ENCODE results near the gene MRPS33. TPM values are rescaled to one million over a fixed set of nuclear protein-coding genes. Genes with fewer than 3 reads are reported as not detected.
"Not testable (repeated sequence)": the region's sequence is repeated elsewhere in the genome, so short reads cannot be mapped to it uniquely, and the experiment has no call there.

Gene MRPS33
- total RNA-seq, 4 donors from 2014 or later, result 23.4 to 60.1 (median 40.8) TPM

DNA sequence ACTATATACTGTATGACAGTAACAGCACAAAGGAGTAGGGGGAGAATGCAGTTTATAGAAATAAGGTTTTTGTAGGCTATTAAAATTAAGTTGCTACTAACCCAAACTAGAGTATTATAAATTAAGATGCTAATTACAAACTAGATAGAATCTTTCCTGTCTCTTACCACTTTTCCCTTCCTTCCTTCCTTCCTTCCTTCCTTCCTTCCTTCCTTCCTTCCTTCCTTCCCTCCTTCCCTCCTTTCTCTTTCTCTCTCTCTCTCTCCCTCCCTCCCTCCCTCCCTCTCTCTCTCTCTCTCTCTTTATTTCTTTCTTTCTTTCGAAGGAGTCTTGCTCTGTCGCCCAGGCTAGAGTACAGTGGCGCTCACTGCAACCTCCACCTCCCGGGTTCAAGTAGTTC lies 53.6 kb downstream of the MRPS33 start:
- no peak overlapping the region for H3K27ac ChIP-seq
- in situ Hi-C loops (cut with MboI; ENCODE audit: low sequenced_read_pairs in 4 of 4), result no loop called here
- DNase-seq (no peak), ATAC-seq (no peak)
- peaks cover 0 to 4% (median 0%) of the 10 kb centered on the region in 3 donors for H3K9me3 ChIP-seq
- TF ChIP-seq, protein P1, sequence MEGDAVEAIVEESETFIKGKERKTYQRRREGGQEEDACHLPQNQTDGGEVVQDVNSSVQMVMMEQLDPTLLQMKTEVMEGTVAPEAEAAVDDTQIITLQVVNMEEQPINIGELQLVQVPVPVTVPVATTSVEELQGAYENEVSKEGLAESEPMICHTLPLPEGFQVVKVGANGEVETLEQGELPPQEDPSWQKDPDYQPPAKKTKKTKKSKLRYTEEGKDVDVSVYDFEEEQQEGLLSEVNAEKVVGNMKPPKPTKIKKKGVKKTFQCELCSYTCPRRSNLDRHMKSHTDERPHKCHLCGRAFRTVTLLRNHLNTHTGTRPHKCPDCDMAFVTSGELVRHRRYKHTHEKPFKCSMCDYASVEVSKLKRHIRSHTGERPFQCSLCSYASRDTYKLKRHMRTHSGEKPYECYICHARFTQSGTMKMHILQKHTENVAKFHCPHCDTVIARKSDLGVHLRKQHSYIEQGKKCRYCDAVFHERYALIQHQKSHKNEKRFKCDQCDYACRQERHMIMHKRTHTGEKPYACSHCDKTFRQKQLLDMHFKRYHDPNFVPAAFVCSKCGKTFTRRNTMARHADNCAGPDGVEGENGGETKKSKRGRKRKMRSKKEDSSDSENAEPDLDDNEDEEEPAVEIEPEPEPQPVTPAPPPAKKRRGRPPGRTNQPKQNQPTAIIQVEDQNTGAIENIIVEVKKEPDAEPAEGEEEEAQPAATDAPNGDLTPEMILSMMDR (IDR thresholded peaks at IDR 0.05 in 4 of 5, conservative IDR thresholded peaks at IDR 0.05 in 1 of 5), result no peak
- no peak for TF ChIP-seq POLR2A (IDR thresholded peaks at IDR 0.05)
- H3K4me1 ChIP-seq, result no peaks in the 10 kb centered on the region
- no peaks in the 10 kb centered on the region for H3K27me3 ChIP-seq
- intact Hi-C loops (cut with DNase I; ENCODE audit: low total_unique reads), result no loop called here
- no peak overlapping the region for H3K4me3 ChIP-seq
- H3K36me3 ChIP-seq, result no peaks in the 10 kb centered on the region

DNA sequence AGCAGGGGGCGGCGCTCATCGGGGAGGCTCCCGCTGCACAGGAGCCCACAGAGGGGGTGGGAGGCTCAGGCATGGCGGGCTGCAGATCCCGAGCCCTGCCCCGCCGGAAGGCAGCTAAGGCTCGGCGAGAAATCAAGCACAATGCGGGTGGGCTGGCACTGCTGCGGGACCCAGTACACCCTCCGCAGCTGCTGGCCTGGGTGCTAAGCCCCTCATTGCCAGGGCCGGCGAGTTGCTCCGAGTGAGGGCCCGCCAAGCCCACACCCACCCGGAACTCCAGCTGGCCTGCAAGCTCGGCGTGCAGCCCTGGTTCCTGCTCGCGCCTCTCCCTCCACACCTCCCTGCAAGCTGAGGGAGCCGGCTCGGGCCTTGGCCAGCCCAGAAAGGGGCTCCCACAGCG lies 57.8 kb downstream of the MRPS33 start:
- H3K27me3 ChIP-seq; intact Hi-C loops (cut with DNase I; ENCODE audit: low total_unique reads); ATAC-seq; H3K4me3 ChIP-seq; H3K4me1 ChIP-seq; DNase-seq; in situ Hi-C loops (cut with MboI; ENCODE audit: low sequenced_read_pairs in 4 of 4); H3K36me3 ChIP-seq; H3K9me3 ChIP-seq; H3K27ac ChIP-seq: not testable (repeated sequence)

Other genes starting within 250 kb of the MRPS33 start
- 10 to 100 TPM; 10.0 to 28.4 (median 19.2) TPM for gene BRAF, start 90.0 kb downstream of the MRPS33 start, total RNA-seq
- 1 to 10 TPM; 1.3 to 1.8 (median 1.5) TPM for gene TMEM178B, start 59.1 kb upstream of the MRPS33 start, total RNA-seq